Measurements from ENCODE around the gene EVC2.

- TF ChIP-seq, protein P1, sequence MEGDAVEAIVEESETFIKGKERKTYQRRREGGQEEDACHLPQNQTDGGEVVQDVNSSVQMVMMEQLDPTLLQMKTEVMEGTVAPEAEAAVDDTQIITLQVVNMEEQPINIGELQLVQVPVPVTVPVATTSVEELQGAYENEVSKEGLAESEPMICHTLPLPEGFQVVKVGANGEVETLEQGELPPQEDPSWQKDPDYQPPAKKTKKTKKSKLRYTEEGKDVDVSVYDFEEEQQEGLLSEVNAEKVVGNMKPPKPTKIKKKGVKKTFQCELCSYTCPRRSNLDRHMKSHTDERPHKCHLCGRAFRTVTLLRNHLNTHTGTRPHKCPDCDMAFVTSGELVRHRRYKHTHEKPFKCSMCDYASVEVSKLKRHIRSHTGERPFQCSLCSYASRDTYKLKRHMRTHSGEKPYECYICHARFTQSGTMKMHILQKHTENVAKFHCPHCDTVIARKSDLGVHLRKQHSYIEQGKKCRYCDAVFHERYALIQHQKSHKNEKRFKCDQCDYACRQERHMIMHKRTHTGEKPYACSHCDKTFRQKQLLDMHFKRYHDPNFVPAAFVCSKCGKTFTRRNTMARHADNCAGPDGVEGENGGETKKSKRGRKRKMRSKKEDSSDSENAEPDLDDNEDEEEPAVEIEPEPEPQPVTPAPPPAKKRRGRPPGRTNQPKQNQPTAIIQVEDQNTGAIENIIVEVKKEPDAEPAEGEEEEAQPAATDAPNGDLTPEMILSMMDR (IDR thresholded peaks at IDR 0.05): no peak
- TF ChIP-seq POLR2A (IDR thresholded peaks at IDR 0.05): no peak
Measured at GRCh38 chr4:5703831-5704230, 4.5 kb downstream of the EVC2 start.
